ENCODE data around the gene MBOAT1. TPM values are rescaled to one million over a fixed set of nuclear protein-coding genes. Genes with fewer than 3 reads are reported as not detected.

Gene MBOAT1
- polyA plus RNA-seq, 1 donor from 2014 or later, result not detected

DNA sequence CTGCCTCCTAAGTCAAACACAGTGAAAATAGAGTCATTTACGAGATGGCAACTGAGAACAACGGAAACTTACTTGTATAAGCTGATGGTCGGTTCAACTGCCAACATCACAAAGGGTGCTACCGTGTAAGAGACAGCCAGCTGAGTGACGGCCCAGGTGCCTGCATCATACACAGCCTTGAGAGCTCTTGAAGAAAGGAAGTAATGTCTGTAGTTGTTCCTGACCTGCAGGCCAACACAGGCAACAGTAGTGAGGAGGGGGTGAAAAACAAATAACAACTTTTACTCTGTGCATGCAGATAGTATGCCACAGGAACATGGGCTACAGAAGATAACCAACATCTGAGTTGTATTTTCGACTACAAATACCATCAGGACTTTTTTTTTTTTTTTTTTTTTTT, 102.7 kb downstream of the MBOAT1 start:
- no peaks in the 10 kb centered on the region for H3K27me3 ChIP-seq (ENCODE audit: insufficient read depth, low read depth, low read length)
- H3K9me3 ChIP-seq (ENCODE audit: low read length), result no peaks in the 10 kb centered on the region
- no peak overlapping the region for H3K4me3 ChIP-seq (ENCODE audit: low read length)
- no peaks in the 10 kb centered on the region for H3F3A ChIP-seq (ENCODE audit: insufficient read depth, low read length, poor library complexity, severe bottlenecking)
- no peak overlapping the region for H3K27ac ChIP-seq (ENCODE audit: low read length)
- no peak overlapping the region for H3K9ac ChIP-seq (ENCODE audit: low read length)
- H3K79me2 ChIP-seq (replicated peaks; ENCODE audit: insufficient read depth, low read length), result no peaks in the 10 kb centered on the region
- no peaks in the 10 kb centered on the region for H3K9me2 ChIP-seq (ENCODE audit: insufficient read depth, low read length)
- no peak for TF ChIP-seq MXI1 (conservative IDR thresholded peaks at IDR 0.05; ENCODE audit: poor library complexity, severe bottlenecking)
- H2AFZ ChIP-seq (ENCODE audit: low read depth, low read length), result no peak overlapping the region
- H3K36me3 ChIP-seq (ENCODE audit: insufficient read depth, low read length), result no peaks in the 10 kb centered on the region
- H4K20me1 ChIP-seq (ENCODE audit: insufficient read depth), result no peaks in the 10 kb centered on the region
- no peak overlapping the region for H3K4me2 ChIP-seq (ENCODE audit: low read length)

DNA sequence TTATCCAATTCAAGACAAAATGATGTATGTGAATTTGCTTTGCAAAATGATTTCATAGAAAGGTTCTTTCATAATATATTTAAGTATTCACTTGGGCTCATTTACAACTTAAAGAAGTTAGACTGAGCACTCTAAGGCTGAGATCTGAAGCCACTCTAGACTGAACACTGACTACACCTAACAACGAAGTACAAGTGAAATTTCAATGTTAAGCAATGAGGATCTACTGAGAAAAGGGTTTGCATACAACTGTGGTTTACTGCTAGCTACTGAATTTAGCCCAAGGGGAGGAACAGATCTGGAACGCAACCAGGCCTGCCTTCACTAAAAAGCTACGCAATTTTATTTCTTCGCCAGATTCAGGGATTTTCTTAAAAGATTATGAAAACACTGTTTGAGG, 106.4 kb downstream of the MBOAT1 start:
- no peaks in the 10 kb centered on the region for H4K20me1 ChIP-seq (ENCODE audit: insufficient read depth)
- no peaks in the 10 kb centered on the region for H3K9me3 ChIP-seq (ENCODE audit: low read length)
- no peaks in the 10 kb centered on the region for H3K9me2 ChIP-seq (ENCODE audit: insufficient read depth, low read length)
- H3K4me3 ChIP-seq (ENCODE audit: low read length), result no peak overlapping the region
- H3K27ac ChIP-seq (ENCODE audit: low read length), result no peak overlapping the region
- no peaks in the 10 kb centered on the region for H3K36me3 ChIP-seq (ENCODE audit: insufficient read depth, low read length)
- no peaks in the 10 kb centered on the region for H3K79me2 ChIP-seq (replicated peaks; ENCODE audit: insufficient read depth, low read length)
- H3F3A ChIP-seq (ENCODE audit: insufficient read depth, low read length, poor library complexity, severe bottlenecking), result no peaks in the 10 kb centered on the region
- no peak overlapping the region for H3K9ac ChIP-seq (ENCODE audit: low read length)
- no peak overlapping the region for H3K4me2 ChIP-seq (ENCODE audit: low read length)
- TF ChIP-seq MXI1 (conservative IDR thresholded peaks at IDR 0.05; ENCODE audit: poor library complexity, severe bottlenecking), result no peak
- TF ChIP-seq RAD21 (conservative IDR thresholded peaks at IDR 0.05), result no peak
- TF ChIP-seq POLR2AphosphoS5 (IDR thresholded peaks at IDR 0.05), result no peak
- TF ChIP-seq EZH2 (IDR thresholded peaks at IDR 0.05; ENCODE audit: borderline replicate concordance, insufficient read depth, low read length, poor library complexity, severe bottlenecking), result no peak
- no peak for TF ChIP-seq EP300 (conservative IDR thresholded peaks at IDR 0.05; ENCODE audit: poor library complexity, severe bottlenecking)
- TF ChIP-seq, protein P1, sequence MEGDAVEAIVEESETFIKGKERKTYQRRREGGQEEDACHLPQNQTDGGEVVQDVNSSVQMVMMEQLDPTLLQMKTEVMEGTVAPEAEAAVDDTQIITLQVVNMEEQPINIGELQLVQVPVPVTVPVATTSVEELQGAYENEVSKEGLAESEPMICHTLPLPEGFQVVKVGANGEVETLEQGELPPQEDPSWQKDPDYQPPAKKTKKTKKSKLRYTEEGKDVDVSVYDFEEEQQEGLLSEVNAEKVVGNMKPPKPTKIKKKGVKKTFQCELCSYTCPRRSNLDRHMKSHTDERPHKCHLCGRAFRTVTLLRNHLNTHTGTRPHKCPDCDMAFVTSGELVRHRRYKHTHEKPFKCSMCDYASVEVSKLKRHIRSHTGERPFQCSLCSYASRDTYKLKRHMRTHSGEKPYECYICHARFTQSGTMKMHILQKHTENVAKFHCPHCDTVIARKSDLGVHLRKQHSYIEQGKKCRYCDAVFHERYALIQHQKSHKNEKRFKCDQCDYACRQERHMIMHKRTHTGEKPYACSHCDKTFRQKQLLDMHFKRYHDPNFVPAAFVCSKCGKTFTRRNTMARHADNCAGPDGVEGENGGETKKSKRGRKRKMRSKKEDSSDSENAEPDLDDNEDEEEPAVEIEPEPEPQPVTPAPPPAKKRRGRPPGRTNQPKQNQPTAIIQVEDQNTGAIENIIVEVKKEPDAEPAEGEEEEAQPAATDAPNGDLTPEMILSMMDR (IDR thresholded peaks at IDR 0.05; ENCODE audit: poor library complexity, severe bottlenecking), result no peak
- TF ChIP-seq TAF1 (IDR thresholded peaks at IDR 0.05; ENCODE audit: low read depth), result no peak
- TF ChIP-seq, protein P2, sequence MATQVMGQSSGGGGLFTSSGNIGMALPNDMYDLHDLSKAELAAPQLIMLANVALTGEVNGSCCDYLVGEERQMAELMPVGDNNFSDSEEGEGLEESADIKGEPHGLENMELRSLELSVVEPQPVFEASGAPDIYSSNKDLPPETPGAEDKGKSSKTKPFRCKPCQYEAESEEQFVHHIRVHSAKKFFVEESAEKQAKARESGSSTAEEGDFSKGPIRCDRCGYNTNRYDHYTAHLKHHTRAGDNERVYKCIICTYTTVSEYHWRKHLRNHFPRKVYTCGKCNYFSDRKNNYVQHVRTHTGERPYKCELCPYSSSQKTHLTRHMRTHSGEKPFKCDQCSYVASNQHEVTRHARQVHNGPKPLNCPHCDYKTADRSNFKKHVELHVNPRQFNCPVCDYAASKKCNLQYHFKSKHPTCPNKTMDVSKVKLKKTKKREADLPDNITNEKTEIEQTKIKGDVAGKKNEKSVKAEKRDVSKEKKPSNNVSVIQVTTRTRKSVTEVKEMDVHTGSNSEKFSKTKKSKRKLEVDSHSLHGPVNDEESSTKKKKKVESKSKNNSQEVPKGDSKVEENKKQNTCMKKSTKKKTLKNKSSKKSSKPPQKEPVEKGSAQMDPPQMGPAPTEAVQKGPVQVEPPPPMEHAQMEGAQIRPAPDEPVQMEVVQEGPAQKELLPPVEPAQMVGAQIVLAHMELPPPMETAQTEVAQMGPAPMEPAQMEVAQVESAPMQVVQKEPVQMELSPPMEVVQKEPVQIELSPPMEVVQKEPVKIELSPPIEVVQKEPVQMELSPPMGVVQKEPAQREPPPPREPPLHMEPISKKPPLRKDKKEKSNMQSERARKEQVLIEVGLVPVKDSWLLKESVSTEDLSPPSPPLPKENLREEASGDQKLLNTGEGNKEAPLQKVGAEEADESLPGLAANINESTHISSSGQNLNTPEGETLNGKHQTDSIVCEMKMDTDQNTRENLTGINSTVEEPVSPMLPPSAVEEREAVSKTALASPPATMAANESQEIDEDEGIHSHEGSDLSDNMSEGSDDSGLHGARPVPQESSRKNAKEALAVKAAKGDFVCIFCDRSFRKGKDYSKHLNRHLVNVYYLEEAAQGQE (IDR thresholded peaks at IDR 0.05; ENCODE audit: borderline replicate concordance), result no peak
- no peak for TF ChIP-seq SMC3 (conservative IDR thresholded peaks at IDR 0.05; ENCODE audit: poor library complexity)
- no peak overlapping the region for H2AFZ ChIP-seq (ENCODE audit: low read depth, low read length)
- H3K27me3 ChIP-seq (ENCODE audit: insufficient read depth, low read depth, low read length), result no peaks in the 10 kb centered on the region

- H3K9me3 ChIP-seq (ENCODE audit: low read length), result no peaks in the 10 kb centered on the region
- H3K4me3 ChIP-seq (ENCODE audit: low read length), result no peak overlapping the region
- no peak for TF ChIP-seq TAF1 (IDR thresholded peaks at IDR 0.05; ENCODE audit: low read depth)
- TF ChIP-seq SMC3 (conservative IDR thresholded peaks at IDR 0.05; ENCODE audit: poor library complexity), result no peak
- no peak for TF ChIP-seq EP300 (conservative IDR thresholded peaks at IDR 0.05; ENCODE audit: poor library complexity, severe bottlenecking)
- TF ChIP-seq, protein P1 (IDR thresholded peaks at IDR 0.05; ENCODE audit: poor library complexity, severe bottlenecking), result no peak
- TF ChIP-seq POLR2AphosphoS5 (IDR thresholded peaks at IDR 0.05), result no peak
- TF ChIP-seq, protein P2 (IDR thresholded peaks at IDR 0.05; ENCODE audit: borderline replicate concordance), result no peak
- TF ChIP-seq RAD21 (conservative IDR thresholded peaks at IDR 0.05), result no peak
- no peak for TF ChIP-seq MXI1 (conservative IDR thresholded peaks at IDR 0.05; ENCODE audit: poor library complexity, severe bottlenecking)
- no peak for TF ChIP-seq EZH2 (IDR thresholded peaks at IDR 0.05; ENCODE audit: borderline replicate concordance, insufficient read depth, low read length, poor library complexity, severe bottlenecking)
- no peaks in the 10 kb centered on the region for H3K36me3 ChIP-seq (ENCODE audit: insufficient read depth, low read length)
- no peaks in the 10 kb centered on the region for H3K27me3 ChIP-seq (ENCODE audit: insufficient read depth, low read depth, low read length)
- no peak overlapping the region for H3K27ac ChIP-seq (ENCODE audit: low read length)
- no peak overlapping the region for H3K4me2 ChIP-seq (ENCODE audit: low read length)
- no peak overlapping the region for H2AFZ ChIP-seq (ENCODE audit: low read depth, low read length)
- H4K20me1 ChIP-seq (ENCODE audit: insufficient read depth), result no peaks in the 10 kb centered on the region
- no peaks in the 10 kb centered on the region for H3K9me2 ChIP-seq (ENCODE audit: insufficient read depth, low read length)
- no peak overlapping the region for H3K9ac ChIP-seq (ENCODE audit: low read length)
- no peaks in the 10 kb centered on the region for H3K79me2 ChIP-seq (replicated peaks; ENCODE audit: insufficient read depth, low read length)
- H3F3A ChIP-seq (ENCODE audit: insufficient read depth, low read length, poor library complexity, severe bottlenecking), result no peaks in the 10 kb centered on the region
Observed at GRCh38 chr6:20104696-20105095, 107.6 kb downstream of the MBOAT1 start.
